GM20431 (cell line): ENCODE data around the gene ENTPD2.

Experiments
- in situ Hi-C: fragments of 300-500 bp; cut with MseI, MboI; formaldehyde crosslinking; loops from one replicate; pipeline ENCODE4 v1.15.0; 2020; ENCODE audit warnings: low sequenced_read_pairs; ENCODE audit not compliant: unreplicated experiment

Gene ENTPD2

DNA sequence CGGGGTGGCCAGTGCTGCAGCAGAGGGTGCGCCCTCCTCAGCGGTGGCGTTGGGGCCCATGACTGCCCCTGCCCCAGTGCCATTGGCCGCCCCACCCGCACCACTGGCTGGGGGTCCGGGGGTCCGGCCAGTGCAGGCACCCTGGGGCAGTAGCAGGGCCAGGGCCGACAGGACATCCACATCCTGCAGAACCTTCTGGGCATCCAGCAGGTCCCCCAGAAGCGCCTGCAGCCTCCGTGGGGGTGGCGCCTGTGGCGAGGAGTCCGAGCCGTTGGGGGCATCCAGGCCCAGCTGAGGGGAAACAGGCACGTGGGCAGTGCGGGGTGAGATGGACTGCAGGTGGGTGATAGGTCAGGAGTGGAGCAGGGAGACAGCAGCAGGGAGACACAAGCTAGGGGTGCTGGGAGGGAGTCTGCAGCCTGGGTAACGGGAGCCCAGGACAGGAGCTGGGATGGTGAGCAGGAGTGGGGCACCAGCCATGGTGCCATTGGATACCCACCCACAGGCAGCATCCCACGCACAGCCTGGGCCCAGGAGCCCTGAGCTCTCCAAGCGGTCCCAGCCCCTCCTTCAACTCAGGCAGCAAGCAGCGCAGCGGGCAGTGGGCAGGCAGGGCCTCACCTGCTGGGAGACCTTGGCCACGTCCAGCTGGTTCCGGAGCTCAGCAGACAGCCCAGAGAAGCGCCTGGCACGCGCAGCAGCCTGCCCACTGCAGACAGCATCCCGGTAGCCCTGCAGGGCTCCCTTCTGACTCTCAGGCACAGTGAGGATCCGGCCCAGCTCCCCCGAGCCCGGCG is 32.9 kb downstream of the ENTPD2 start:
- in situ Hi-C loops: no loop called here

DNA sequence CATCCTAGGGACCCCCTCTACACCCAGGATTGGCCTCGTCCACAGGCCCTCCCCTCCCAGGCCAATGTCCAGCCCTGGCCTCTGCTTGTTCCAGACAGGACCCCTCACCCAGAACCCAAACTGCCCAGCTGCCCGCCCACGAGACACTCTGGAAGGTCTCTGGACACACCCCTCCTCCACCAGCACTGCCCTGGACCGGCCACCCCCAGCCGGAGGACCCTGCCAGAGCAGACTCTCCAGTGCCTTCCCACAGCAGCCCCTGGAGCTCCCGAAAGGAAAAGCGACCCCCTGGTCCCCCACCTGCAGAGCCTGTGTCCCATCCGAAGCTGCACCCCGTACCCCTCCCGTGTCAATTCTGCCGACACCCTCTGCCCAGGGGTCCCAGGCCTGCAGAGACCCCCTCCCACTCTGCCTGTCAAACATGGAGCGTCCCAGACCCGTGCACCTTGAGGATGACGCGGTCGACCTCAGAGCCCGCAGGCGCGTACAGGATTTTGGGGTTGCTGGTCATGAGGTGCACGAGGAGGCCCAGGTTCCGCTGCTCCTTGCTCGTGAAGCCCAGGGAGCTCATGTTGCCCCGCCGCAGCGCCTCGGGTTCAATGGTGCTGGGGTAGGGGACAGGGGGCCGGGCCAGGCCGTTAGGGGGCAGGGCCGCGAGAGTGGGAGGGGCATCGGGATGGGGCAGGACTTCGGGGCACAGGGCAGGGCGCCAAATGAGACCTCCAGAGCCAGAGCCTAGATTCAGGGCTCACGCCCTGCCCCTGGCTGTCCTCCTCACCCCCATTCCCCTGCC is 33.8 kb downstream of the ENTPD2 start:
- in situ Hi-C loops: no loop called here

DNA sequence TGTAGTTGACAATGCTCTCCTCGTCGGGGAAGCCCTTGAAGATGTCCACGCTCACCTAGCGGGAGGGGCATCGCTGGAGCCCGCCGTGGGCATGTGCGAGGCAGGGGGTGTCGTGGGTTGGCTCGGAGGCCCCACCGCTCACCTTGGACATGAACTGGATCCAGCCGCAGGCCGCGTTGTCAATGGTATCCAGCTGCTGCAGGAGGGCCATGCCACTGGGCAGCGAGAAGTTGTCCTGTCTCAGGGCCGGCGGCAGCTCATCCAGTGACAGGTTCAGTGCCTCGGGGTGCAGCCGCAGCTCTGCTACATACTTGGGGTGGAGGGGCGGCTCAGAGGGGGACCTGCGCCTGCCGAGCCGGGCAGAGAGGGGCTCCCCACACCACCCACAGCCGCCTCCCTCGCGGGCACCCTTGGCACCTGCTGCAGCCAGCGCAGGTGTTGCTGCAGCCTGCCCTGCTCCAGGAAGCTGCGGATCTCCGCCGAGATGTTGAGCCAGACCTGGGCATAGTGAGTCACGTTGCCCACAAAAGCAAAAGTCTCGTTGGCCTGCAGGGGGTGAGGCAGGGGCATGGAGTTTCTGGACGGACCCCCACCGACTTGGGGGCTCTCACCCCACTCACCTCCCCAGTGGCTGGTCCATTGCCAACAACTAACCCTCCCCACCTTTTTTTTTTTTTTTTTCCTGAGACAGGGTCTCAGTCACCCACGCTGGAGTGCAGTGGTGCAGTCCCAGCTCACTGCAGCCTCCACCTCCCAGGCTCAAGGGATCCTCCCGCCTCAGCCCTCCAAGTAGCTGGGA is 34.9 kb downstream of the ENTPD2 start:
- in situ Hi-C loops: no loop called here

DNA sequence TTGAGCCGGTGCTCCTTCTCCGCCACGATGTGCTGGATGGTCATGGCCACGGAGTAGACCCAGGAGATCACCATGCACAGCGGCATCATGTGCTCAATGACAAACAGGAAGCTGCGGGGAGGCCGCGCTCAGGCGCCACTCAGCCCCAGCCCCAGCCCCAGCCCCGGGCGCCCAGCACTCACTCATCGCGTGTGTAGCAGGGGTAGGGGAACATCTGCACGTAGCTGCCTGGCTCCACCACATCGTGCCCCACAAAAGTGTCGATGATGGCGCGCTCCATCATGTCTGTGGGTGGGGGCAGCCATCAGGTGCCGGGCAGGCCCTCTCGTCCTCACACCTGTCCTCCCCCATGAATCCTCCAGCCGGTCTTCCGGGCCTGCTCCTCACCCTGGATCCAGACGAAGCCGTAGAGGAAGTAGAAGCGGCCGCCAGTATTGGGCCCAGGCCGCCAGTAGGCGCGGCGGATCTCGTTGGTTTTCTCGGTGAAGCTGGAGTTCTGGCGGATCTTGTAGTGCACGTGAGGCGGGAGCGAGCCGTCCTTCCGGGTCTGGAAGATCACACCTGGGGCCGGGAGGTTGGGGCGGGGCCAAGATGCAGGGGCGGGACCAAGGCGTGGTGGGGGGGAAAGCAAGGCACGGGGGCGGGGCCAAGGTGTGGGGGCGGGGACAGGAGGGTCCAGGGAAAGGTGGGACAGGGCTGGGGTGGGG is 35.9 kb downstream of the ENTPD2 start:
- in situ Hi-C loops: no loop called here

- in situ Hi-C loops: no loop called here
These were observed 36.8 kb downstream of the ENTPD2 start for GRCh38 chr9:137017071-137017470.

- in situ Hi-C loops: no loop called here
These were observed 37.4 kb downstream of the ENTPD2 start for GRCh38 chr9:137016436-137016835.

GRCh38 chr9:137015976-137016375 is 37.9 kb downstream of the ENTPD2 start:
- in situ Hi-C loops: no loop called here

GRCh38 chr9:137015540-137015930 is 38.3 kb downstream of the ENTPD2 start:
- in situ Hi-C loops: no loop called here

DNA sequence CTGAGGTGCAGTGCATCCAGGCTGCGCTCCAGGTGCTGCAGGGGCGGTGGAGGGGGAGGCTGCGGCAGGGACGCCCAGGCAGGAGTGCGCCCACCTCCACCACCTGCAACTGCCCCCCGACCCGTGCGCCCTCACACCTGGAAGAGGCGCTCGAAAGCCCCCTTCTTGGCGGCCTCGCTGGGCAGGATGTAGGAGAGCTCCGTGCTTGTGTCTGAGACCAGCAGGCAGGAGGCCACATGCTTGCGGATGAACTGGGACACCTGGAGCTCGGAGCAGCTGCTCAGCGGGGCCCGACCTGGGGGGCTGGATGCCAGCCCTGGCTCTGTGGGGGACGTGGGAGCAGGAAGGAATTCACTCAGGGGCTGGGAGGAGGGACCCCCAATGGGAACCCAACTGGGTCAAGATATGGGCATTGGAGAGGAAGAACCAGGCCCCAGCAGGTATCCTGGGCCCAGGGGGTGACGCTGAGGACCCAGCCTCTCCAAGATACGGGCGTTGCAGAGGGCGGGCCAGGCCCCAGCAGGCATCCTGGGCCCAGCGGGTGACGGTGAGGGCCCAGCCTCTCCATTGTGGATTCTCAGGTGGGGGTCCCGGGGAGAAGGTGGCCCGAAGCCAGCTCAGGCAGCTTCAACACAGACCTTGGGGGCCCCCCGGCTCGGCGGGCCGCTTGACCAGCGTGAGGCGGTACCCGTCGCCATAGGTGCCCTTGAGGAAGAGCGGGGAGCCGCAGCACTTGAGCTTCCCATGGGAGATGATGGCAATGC is 38.9 kb downstream of the ENTPD2 start:
- in situ Hi-C loops: no loop called here

DNA sequence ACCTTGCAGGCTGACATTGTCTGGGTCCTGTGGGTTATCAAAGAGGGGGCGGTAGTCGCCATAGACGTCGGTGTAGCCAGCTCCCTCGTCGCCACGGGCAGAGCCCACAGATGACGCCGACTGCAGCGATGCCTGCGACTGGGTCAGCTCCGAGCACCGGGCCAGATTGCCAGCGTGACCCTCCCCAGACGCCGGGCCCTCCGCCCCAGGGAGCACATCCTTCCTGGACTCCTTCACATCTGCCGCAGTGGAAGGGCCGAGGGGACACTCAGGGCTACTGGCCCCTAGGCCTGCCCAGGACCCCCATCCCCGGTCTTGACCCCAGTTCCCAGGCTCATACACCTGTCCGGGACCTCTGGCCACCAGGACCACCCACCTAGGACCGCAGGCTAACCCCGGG is 39.7 kb downstream of the ENTPD2 start:
- in situ Hi-C loops: no loop called here

DNA sequence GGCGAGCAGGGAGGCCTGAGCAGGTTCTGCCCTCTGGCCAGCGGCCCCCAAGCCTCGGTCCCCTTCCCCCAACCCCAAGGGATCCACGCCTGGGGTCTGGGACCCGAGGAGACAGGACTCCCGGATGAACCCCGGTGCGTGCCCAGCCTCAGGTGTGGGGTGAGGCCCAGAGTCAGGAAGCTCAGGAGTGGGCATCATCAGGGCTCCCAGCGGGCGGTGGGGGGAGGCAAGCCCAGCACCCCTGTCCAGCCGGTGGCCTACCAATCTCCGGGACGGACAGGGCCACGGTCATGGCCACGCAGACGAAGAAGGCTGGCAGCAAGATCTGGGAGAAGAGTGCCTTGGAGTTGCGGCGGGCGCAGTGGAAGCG is 40.3 kb downstream of the ENTPD2 start:
- in situ Hi-C loops: no loop called here

DNA sequence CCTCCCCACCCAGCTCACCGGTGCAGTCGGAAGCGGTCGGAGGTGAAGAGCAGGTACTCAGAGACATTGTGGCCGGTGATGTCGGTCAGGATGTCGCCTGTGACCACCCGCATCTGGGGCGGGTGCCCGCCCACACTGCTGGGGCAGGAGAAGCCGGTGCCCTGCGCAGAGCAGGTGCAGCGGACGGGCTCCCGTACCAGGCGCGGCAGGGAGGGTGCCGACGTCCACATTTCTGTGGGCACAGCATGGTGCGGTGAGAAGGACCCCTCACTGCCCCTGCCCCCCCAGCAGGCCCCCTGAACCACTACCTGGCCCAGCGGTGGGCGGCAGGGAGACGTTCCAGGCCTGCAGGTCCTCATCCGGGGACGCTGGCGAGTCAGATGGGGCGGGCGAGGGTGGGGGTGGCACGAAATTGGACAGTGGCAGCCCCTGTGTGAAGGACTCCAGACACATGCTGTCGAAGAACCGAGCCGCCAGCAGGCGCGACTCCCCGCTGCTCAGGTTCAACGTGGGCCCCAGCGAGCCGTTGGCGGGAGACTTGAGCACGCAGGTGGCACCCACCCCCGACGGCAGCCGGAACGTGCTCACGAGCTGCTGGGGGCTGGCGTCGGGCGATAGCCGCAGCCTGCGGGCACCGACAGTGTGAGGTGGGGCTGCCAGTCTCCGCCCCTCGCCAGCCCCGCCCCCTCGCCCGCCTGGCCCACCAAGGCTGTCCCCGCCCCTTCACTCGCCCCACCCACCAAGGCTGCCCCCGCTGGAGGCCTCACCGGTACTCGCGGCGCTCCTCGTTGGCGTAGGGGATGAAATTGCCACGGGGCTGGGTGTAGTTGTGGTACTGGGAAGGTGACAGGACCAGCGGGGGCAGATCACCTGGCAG is 40.9 kb downstream of the ENTPD2 start:
- in situ Hi-C loops: no loop called here

GRCh38 chr9:137011907-137012675 is 41.8 kb downstream of the ENTPD2 start:
- in situ Hi-C loops: no loop called here

DNA sequence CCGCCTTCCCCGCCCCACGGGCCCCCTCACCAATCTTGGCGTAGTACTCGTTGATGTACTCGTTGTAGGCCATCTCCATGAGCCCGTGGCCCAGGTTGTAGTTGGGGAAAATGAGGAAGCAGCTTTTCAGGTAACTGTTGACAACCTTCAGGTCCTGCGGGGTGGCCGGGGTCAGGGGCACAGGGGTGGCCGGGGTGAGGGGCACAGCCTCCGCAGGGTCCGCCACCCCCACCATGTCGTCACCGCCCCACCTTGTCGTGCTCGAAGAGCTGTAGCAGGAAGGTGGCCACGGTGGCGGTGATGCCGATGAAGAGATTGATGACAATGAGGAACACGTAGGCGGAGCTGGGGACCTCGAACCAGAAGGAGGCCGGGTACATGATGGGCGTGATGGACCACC is 42.7 kb downstream of the ENTPD2 start:
- in situ Hi-C loops: no loop called here

DNA sequence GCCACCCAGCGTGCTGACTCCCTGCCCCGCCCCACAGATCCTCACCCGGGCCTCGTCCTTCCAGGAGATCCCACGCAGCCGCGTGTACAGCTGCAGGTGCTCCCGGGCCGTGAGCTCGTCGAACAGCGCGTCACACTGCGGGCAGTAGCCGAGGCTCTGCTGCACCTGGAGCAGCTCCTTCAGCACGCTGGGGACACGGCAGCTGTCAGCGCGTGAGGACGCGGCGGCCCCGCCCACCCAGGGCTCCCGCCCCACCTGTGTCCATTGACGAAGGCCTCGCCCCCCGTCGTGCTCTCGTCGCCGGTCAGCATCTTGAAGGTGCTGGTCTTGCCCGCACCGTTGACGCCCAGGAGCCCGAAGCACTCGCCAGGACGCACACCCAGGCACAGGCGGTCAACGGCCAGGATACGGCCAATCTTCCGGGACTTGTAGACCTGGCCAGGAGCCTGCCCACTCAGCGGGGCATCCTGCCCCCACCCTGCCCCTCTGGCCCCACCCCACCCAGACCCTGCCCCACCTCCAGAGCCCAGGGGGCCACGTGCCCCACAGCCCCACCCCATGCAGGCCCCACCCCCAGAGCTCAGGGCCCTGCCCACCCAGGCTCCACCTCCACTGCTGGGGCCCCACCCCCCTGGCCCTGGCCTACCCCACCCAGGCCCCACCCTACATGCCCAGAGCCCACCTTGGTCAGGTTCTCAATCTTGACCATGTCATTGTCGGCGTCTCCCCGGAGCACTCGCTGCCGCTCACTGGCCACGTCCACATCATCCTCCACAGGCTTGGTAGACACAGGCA is 43.7 kb downstream of the ENTPD2 start:
- in situ Hi-C loops: no loop called here

DNA sequence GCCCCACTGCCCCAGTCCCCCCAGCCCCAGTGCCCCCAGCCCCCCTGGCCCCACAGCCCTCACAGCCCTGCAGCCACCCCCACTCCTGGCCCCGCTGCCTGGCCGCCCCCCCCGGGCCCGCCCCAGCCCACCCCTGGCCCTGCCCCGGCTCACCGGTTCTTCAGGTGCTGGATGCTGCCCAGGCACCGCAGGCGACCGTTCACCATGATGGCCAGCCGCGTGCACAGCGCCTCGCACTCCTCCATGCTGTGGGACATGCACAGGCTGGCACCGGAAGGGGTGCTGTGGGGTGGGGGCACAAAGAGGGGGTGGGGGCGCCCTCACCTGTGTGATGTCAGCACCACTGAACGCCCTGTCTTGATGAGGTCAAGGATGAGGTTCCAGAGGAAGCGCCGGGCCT is 44.6 kb downstream of the ENTPD2 start:
- in situ Hi-C loops: no loop called here

DNA sequence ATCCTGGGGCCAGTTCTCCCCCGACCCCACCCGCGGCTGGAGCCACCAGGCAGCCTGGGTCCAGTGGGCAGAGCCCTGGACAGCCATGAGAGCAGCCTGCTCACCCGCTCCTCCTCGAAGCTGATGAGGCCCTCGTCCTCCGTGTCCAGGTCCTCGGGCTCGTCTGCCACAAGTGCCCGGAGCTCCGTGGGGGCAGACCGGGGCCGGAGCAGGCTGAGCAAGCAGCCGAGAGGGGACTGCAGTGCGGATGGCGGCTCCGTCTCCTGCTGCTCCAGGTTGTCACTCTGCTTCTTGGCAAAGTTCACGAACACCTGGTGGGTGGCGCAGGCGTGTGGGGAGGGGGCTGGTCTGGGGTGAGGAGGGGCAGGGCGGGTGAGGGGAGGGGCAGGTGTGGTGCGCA is 45.5 kb downstream of the ENTPD2 start:
- in situ Hi-C loops: no loop called here
